NB4 (cell line): Measurements from ENCODE around the gene IL2RA.

Experiments
- POLR2A ChIP-seq: IDR thresholded peaks from 2 replicates; pipeline ENCODE4 v1.6.1; 2011; ENCODE audit warnings: mild to moderate bottlenecking; ENCODE audit not compliant: insufficient read length; ENCODE audit errors: extremely low read depth
- TF ChIP-seq, protein P1 (sequence below): IDR thresholded peaks from one replicate; pipeline ENCODE4 v1.5.1; 2012; ENCODE audit warnings: low read depth, low read length
- TF ChIP-seq, protein P2 (sequence below): IDR thresholded peaks from 2 replicates; pipeline ENCODE4 v1.6.1; 2011; ENCODE audit warnings: low read depth, low read length

DNA sequence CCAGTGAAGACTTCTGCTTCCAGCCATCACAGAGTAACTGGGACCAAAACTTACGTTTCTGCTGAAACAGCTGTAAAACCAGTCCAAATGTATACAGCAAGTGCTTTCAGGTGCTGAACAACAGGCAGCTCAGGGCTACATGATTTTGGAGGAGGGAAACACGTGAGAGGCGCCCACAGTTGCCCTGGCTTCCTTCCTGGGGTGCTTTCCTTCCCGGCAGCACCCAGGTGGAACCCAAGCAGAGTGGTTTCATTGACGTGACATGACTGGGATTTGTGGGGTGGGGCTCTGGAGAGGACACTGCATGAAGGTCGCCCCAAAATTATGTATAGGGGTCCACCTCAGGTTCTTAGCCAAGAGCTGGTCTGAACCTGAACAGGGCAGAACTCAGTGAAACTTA lies 34.2 kb downstream of the IL2RA start:
- TF ChIP-seq, protein P1, sequence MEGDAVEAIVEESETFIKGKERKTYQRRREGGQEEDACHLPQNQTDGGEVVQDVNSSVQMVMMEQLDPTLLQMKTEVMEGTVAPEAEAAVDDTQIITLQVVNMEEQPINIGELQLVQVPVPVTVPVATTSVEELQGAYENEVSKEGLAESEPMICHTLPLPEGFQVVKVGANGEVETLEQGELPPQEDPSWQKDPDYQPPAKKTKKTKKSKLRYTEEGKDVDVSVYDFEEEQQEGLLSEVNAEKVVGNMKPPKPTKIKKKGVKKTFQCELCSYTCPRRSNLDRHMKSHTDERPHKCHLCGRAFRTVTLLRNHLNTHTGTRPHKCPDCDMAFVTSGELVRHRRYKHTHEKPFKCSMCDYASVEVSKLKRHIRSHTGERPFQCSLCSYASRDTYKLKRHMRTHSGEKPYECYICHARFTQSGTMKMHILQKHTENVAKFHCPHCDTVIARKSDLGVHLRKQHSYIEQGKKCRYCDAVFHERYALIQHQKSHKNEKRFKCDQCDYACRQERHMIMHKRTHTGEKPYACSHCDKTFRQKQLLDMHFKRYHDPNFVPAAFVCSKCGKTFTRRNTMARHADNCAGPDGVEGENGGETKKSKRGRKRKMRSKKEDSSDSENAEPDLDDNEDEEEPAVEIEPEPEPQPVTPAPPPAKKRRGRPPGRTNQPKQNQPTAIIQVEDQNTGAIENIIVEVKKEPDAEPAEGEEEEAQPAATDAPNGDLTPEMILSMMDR, result no peak
- TF ChIP-seq POLR2A, result no peak
- TF ChIP-seq, protein P2, sequence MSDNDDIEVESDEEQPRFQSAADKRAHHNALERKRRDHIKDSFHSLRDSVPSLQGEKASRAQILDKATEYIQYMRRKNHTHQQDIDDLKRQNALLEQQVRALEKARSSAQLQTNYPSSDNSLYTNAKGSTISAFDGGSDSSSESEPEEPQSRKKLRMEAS, result no peak
